Testis (tissue), 2 donors: ENCODE data around the gene DENND1A.

Experiments
- CTCF ChIP-seq, 3 experiments: fragments of 450-650 bp in 2 of 3; fragments of 200-600 bp in 1 of 3; sonication (generic) in 1 of 3; IDR thresholded peaks; one replicate each; pipeline ENCODE4 v1.5.1; 2016 to 2019; ENCODE audit warnings: antibody characterized with exemption in 3 of 3, mild to moderate bottlenecking in 2 of 3, moderate library complexity in 1 of 3
- POLR2A ChIP-seq: fragments of 450-650 bp; IDR thresholded peaks from one replicate; pipeline ENCODE4 v1.6.1; 2017; ENCODE audit warnings: antibody characterized with exemption, mild to moderate bottlenecking, moderate library complexity

GRCh38 chr9:123654218-123654993 is 275.5 kb downstream of the DENND1A start:
- no peak for TF ChIP-seq CTCF (IDR thresholded peaks at IDR 0.05)
- TF ChIP-seq POLR2A: no peak
